Effector memory CD8-positive, alpha-beta T cell (primary cell): ENCODE results near the gene LIPC.

Source experiments
- ATAC-seq: fragments of 150-1000 bp; cut with Tn5 transposase; replicated peaks from 2 replicates; pipeline ENCODE4 v1.10.0; 2021; ENCODE audit warnings: mild to moderate bottlenecking, moderate library complexity
- DNase-seq, 3 experiments: peaks; one replicate each; pipeline ENCODE4 v3.0.0; 2021
- H3K27ac Mint-ChIP-seq, 2 donors: one replicate each; pipeline ENCODE4 v1.8.0; 2022; ENCODE audit warnings: mild to moderate bottlenecking in 2 of 2, mixed read lengths in 2 of 2, moderate library complexity in 2 of 2
- H3K27me3 Mint-ChIP-seq, 2 donors: one replicate each; pipeline ENCODE4 v1.8.0; 2022; ENCODE audit warnings: mixed read lengths in 2 of 2
- H3K36me3 Mint-ChIP-seq: one replicate; pipeline ENCODE4 v1.8.0; 2022; ENCODE audit warnings: mild to moderate bottlenecking, moderate library complexity, mixed read lengths; ENCODE audit not compliant: insufficient read depth
- H3K4me1 Mint-ChIP-seq, 2 donors: one replicate each; pipeline ENCODE4 v1.8.0; 2022; ENCODE audit warnings: low read depth in 2 of 2, mixed read lengths in 2 of 2
- H3K4me3 Mint-ChIP-seq, 2 donors: one replicate each; pipeline ENCODE4 v1.8.0; 2022; ENCODE audit warnings: mild to moderate bottlenecking in 2 of 2, mixed read lengths in 2 of 2, moderate library complexity in 2 of 2
- H3K9me3 Mint-ChIP-seq, 2 donors: one replicate each; pipeline ENCODE4 v1.8.0; 2022; ENCODE audit warnings: mixed read lengths in 2 of 2

The LIPC gene

GRCh38 chr15:58521293-58521991 is 89.7 kb downstream of the LIPC start:
- peaks cover 2% of the 10 kb centered on the region for H3K36me3 Mint-ChIP-seq
- H3K27ac Mint-ChIP-seq, result peak overlapping the region in 1 of 2 donors; percentile 78
- DNase-seq, result no peak
- ATAC-seq, result no peak
- peaks cover 29 to 43% of the 10 kb centered on the region in 2 donors for H3K4me1 Mint-ChIP-seq
- no peak overlapping the region for H3K4me3 Mint-ChIP-seq
- no peaks in the 10 kb centered on the region for H3K27me3 Mint-ChIP-seq
- no peaks in the 10 kb centered on the region for H3K9me3 Mint-ChIP-seq

DNA sequence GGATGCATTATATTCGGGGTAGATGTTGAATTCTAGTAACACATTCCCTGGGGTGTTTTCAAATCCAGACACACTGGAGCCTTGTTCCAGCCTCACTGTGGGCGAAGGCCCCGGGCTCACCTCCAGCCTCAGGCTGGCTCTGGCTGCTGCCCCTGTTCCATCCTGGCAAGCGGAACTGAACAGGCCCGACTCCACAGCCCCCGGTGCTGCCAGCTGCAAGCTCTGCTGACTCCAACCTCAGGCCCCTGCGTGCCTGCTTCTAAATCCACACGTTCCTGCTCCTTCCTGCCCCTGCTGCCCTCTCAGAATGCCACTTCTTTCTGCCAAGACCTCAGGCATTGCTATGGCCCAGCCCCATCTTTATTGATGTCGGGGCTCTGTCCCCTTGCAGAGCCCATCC is 90.6 kb downstream of the LIPC start:
- Mint-ChIP-seq H3K27ac (no peak overlapping the region), H3K9me3 (no peaks in the 10 kb centered on the region), H3K36me3 (peaks cover 2% of the 10 kb centered on the region), H3K4me1 (peaks cover 25 to 33% of the 10 kb centered on the region in 2 donors), H3K27me3 (no peaks in the 10 kb centered on the region), H3K4me3 (no peak overlapping the region)
- DNase-seq (no peak), ATAC-seq (no peak)

GRCh38 chr15:58522865-58523264 is 91.1 kb downstream of the LIPC start:
- Mint-ChIP-seq H3K36me3 (peaks cover 2% of the 10 kb centered on the region), H3K27me3 (no peaks in the 10 kb centered on the region), H3K4me3 (no peak overlapping the region), H3K4me1 (peaks cover 25 to 29% of the 10 kb centered on the region in 2 donors), H3K27ac (no peak overlapping the region), H3K9me3 (no peaks in the 10 kb centered on the region)
- ATAC-seq (no peak), DNase-seq (no peak)

DNA sequence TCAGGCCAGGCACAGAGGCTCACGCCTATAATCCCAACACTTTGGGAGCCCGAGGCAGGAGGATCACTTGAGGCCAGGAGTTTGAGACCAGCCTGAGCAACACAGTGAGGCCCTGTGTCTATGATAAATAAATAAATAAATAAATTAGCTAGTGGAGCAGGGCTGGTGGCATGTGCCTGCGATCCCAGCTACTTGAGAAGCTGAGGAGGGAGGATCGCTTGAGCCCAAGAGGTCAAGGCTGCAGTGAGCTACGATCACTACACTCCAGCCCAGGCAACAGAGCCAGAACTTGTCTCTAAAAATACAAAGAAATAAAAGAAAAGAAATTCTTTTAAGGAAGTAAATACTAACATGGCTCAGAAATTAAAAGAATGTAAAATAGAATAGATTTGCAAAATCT is 91.8 kb downstream of the LIPC start:
- Mint-ChIP-seq H3K36me3 (peaks cover 2% of the 10 kb centered on the region), H3K27me3 (no peaks in the 10 kb centered on the region), H3K9me3 (no peaks in the 10 kb centered on the region), H3K4me3 (no peak overlapping the region), H3K4me1 (peaks cover 21% of the 10 kb centered on the region in 2 donors), H3K27ac (no peak overlapping the region)
- no peak for ATAC-seq
- DNase-seq, result no peak

DNA sequence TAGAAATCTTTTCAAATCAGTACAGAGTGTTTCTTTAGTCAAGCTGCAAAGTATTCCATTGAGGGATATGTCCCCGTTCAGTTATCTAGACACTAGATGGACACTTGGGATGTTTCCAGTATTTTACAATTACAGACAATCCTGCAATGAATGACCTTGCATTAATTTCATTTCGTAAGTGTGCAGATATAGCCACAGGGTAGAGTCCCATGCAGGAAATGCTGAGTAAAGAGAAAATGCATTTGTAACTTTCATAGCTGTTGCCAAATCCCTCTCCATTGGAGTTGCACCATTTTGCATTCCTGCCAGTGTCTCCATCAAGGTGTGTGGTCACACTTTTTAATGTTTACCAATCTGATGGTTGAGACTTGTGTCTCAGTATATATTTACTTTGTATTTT is 92.5 kb downstream of the LIPC start:
- ATAC-seq, result no peak
- no peak for DNase-seq
- peaks cover 18 to 19% of the 10 kb centered on the region in 2 donors for H3K4me1 Mint-ChIP-seq
- peaks cover 2% of the 10 kb centered on the region for H3K36me3 Mint-ChIP-seq
- no peaks in the 10 kb centered on the region for H3K27me3 Mint-ChIP-seq
- H3K9me3 Mint-ChIP-seq, result no peaks in the 10 kb centered on the region
- H3K4me3 Mint-ChIP-seq, result no peak overlapping the region
- no peak overlapping the region for H3K27ac Mint-ChIP-seq

GRCh38 chr15:58525991-58526421 is 94.2 kb downstream of the LIPC start:
- Mint-ChIP-seq H3K36me3 (peaks cover 5% of the 10 kb centered on the region), H3K27ac (no peak overlapping the region), H3K4me1 (peaks cover 8 to 12% of the 10 kb centered on the region in 2 donors), H3K9me3 (no peaks in the 10 kb centered on the region), H3K4me3 (no peak overlapping the region), H3K27me3 (no peaks in the 10 kb centered on the region)
- DNase-seq, result no peak
- ATAC-seq, result no peak

GRCh38 chr15:58526647-58527192 is 94.9 kb downstream of the LIPC start:
- H3K27me3 Mint-ChIP-seq, result no peaks in the 10 kb centered on the region
- ATAC-seq, result no peak
- DNase-seq, result no peak
- H3K36me3 Mint-ChIP-seq, result peaks cover 5% of the 10 kb centered on the region
- H3K4me3 Mint-ChIP-seq, result no peak overlapping the region
- no peak overlapping the region for H3K27ac Mint-ChIP-seq
- H3K4me1 Mint-ChIP-seq, result peaks cover under 1 to 9% of the 10 kb centered on the region in 2 donors
- no peaks in the 10 kb centered on the region for H3K9me3 Mint-ChIP-seq

DNA sequence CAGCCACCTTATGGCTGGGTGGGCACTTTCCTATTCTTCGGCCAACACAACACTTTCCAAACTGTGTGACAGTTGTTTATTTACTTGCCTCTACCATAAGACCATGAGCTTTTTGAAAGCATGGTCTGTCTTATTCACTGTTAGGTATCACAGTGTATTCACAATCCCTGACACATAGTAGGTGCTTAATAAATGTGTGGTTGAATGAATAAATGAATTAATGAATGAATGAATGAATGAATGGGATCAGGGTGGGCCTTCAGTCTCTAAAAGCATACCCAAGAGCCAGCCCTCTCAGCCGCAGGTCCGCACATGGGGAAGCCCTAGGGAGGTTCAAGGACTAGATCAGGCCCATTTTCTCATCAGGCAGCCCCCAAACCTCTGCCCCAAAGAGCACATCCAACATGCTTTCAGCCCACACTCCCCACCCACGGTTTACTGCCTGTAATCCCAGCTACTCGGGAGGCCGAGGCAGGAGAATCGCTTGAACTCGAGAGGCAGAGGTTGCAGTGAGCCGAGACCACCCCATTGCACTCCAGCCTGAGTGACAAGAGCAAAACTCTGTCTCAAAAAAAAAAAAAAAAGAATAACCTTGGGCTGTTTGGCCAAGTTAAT is 95.9 kb downstream of the LIPC start:
- DNase-seq, result no peak
- no peak for ATAC-seq
- no peak overlapping the region for H3K4me3 Mint-ChIP-seq
- H3K27me3 Mint-ChIP-seq, result no peaks in the 10 kb centered on the region
- no peaks in the 10 kb centered on the region for H3K9me3 Mint-ChIP-seq
- peaks cover 5% of the 10 kb centered on the region for H3K36me3 Mint-ChIP-seq
- H3K4me1 Mint-ChIP-seq, result peaks cover 0 to 7% of the 10 kb centered on the region in 2 donors
- no peak overlapping the region for H3K27ac Mint-ChIP-seq

DNA sequence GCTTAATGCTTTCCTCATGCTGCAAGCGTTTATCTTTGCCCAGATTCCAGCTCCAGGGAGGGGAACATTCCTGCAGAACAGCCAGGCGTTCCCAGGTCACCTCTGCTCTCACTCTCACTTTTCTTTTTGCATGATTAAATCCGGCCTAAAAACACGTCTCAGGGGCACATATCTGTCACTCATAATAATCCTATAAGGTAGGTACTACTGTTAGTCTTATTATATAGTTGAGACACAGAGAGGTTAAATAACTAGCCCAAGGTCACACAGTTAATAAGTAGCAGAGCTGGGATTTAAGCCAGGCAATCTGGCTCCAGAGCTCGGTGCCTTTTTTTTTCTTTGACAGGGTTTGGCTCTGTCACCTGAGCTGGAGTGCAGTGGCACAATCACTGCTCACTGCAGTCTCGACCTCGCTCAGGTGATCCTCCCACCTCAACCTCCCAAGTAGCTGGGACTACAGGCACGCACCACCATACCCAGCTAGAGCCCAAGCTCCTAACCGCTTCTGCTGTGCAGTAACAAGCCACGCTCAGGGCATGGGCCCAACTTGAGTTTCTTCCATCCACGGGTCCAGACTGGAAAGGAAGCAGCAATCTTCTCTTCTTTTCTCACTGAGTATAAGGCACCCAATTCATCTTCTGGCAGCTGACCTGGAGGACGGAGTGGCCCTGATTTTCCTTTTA is 96.5 kb downstream of the LIPC start:
- ATAC-seq (no peak), DNase-seq (no peak)
- Mint-ChIP-seq H3K27me3 (no peaks in the 10 kb centered on the region), H3K9me3 (no peaks in the 10 kb centered on the region), H3K27ac (no peak overlapping the region), H3K4me3 (no peak overlapping the region), H3K4me1 (peaks cover 0 to under 1% of the 10 kb centered on the region in 2 donors), H3K36me3 (peaks cover 5% of the 10 kb centered on the region)

- Mint-ChIP-seq H3K36me3 (peaks cover 5% of the 10 kb centered on the region), H3K9me3 (no peaks in the 10 kb centered on the region), H3K27ac (no peak overlapping the region), H3K27me3 (no peaks in the 10 kb centered on the region), H3K4me1 (no peaks in the 10 kb centered on the region), H3K4me3 (no peak overlapping the region)
- no peak for DNase-seq
- ATAC-seq, result no peak
Measured at GRCh38 chr15:58529041-58529440, 97.2 kb downstream of the LIPC start.

DNA sequence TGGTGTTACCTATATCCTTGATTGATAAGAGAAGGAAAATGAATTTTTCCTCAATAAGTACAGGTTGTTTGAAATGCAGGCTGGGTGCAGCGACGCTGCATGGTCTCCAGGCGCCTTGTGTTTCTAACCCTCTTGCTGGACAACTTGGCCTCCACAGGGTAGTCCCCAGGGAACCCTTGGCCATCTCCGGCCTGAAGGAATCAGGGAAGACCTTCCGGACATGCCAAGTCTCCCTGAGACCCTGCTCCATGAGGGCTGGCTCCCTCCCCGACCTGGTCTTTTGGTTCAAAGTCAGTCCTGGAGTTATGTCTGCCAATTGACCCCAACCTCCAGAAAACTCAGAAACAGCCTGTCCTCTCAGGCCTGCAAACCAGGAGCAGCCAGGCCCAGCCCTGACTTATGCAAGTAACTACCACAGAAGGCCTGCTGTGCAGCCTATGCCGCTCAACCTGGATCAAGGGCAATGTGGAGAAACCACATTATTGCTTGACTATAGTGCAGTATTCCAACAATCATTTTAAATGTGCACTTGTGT is 98.3 kb downstream of the LIPC start:
- Mint-ChIP-seq H3K27me3 (no peaks in the 10 kb centered on the region), H3K4me1 (no peaks in the 10 kb centered on the region), H3K9me3 (no peaks in the 10 kb centered on the region), H3K4me3 (no peak overlapping the region), H3K27ac (no peak overlapping the region), H3K36me3 (peaks cover 5% of the 10 kb centered on the region)
- DNase-seq, result no peak
- ATAC-seq, result no peak

DNA sequence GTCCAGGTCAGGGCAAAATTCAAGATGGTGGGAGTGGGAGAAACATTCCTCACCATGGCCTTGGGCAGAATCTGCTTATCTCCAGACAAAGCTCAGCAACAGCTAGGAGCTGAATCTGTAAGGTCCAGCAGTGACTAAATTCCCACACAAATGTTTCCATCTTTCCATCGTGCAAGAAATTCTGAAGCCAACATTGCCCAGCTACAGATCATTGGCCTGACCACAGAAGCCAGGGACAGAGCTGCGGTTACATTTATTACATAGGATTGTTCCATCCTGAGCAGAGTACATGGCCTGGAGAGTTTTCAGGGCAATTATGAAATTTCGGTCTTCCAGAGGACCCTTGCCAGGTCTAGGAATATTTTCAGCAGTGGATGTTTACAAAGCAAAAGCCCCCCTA is 100.3 kb downstream of the LIPC start:
- Mint-ChIP-seq H3K27ac (no peak overlapping the region), H3K9me3 (no peaks in the 10 kb centered on the region), H3K4me1 (no peaks in the 10 kb centered on the region), H3K4me3 (no peak overlapping the region), H3K27me3 (no peaks in the 10 kb centered on the region), H3K36me3 (peaks cover 3% of the 10 kb centered on the region)
- no peak for DNase-seq
- ATAC-seq, result no peak

GRCh38 chr15:58534556-58534955 is 102.8 kb downstream of the LIPC start:
- Mint-ChIP-seq H3K27ac (no peak overlapping the region), H3K36me3 (peaks cover under 1% of the 10 kb centered on the region), H3K9me3 (peaks cover 0 to 2% of the 10 kb centered on the region in 2 donors), H3K27me3 (no peaks in the 10 kb centered on the region), H3K4me3 (no peak overlapping the region), H3K4me1 (no peaks in the 10 kb centered on the region)
- ATAC-seq, result no peak
- DNase-seq, result no peak
